Kidney (tissue), 14 donors: ENCODE results near the gene CPS1. TPM values are rescaled to one million over a fixed set of nuclear protein-coding genes. Genes with fewer than 3 reads are reported as not detected.

Experiments
- DNase-seq, 5 donors: peaks; one replicate each; pipeline ENCODE4 v3.0.0-alpha.2; 2013 to 2020
- FAIRE-seq: peaks from 2 replicates; lab custom pipeline; 2012; peaks lifted over from hg19 to GRCh38; lab: Jason Lieb, UNC
- H3K27ac ChIP-seq, 2 donors: one replicate each; pipeline ENCODE4 v1.7.0; 2013; ENCODE audit warnings: low read depth in 2 of 2, low read length in 2 of 2, inconsistent platforms in 1 of 2
- H3K27me3 ChIP-seq: one replicate; pipeline ENCODE4 v1.7.1; 2013; ENCODE audit warnings: low read length, inconsistent platforms; ENCODE audit not compliant: control insufficient read depth, insufficient read depth
- H3K36me3 ChIP-seq, 3 donors: one replicate each; pipeline versions ENCODE4 v1.7.0 to v1.7.1; 2013; ENCODE audit warnings: low read length in 3 of 3, control low read depth in 1 of 3, inconsistent platforms in 1 of 3; ENCODE audit not compliant: insufficient read depth in 3 of 3, control insufficient read depth in 2 of 3
- H3K4me1 ChIP-seq, 3 donors: one replicate each; pipeline versions ENCODE4 v1.7.0 to v1.7.1; 2013; ENCODE audit warnings: low read length in 3 of 3, inconsistent platforms in 1 of 3, low read depth in 1 of 3; ENCODE audit not compliant: control insufficient read depth in 2 of 3, insufficient read depth in 2 of 3
- H3K4me3 ChIP-seq, 3 donors: one replicate each; pipeline versions ENCODE4 v1.7.0 to v1.8.1; 2013; ENCODE audit warnings: low read length in 3 of 3, control low read depth in 1 of 3, inconsistent platforms in 1 of 3
- H3K9ac ChIP-seq, 3 donors: one replicate each; pipeline versions ENCODE4 v1.7.0 to v1.7.1; 2013; ENCODE audit warnings: low read length in 3 of 3, control low read depth in 1 of 3, inconsistent platforms in 1 of 3
- H3K9me3 ChIP-seq, 3 donors: one replicate each; pipeline versions ENCODE4 v1.7.0 to v1.7.1; 2013; ENCODE audit warnings: low read length in 3 of 3, control low read depth in 1 of 3, inconsistent platforms in 1 of 3; ENCODE audit not compliant: control insufficient read depth in 2 of 3, insufficient read depth in 1 of 3
- CTCF ChIP-seq: IDR thresholded peaks from 3 replicates; pipeline ENCODE4 v1.5.1; 2012; ENCODE audit warnings: mild to moderate bottlenecking, moderate library complexity, borderline replicate concordance; ENCODE audit not compliant: insufficient read depth; ENCODE audit errors: extremely low read depth
- intact Hi-C: fragments of 100-400 bp; cut with DNase I; formaldehyde crosslinking; loops from one replicate; pipeline ENCODE4 v1.11.1; 2022
- polyA plus RNA-seq: library from polyadenylated mRNA; stranded (reverse); fragments of 350-450 nt; fragmentation: Illumina TruSeq; extraction: RNeasy Lipid Tissue Mini Kit (QIAGEN cat#74804); gene quantifications from one replicate; pipeline ENCODE4 v1.2.3, GENCODE V29; 2014; ENCODE audit warnings: low read depth, low replicate concordance; ENCODE audit not compliant: insufficient read depth
- total RNA-seq: library from RNA; stranded (reverse); fragmentation: NEBNext Ultra II Directional; extraction: Animal tissue kit (Norgen Biotek cat#: 25700); gene quantifications from one replicate; pipeline ENCODE4 v1.2.1, GENCODE V29; 2021
- donor health status: control.
- donor health status: control.
- donor health status: control.
- donor health status: control.
- donor health status: control.
- donor health status: DM: yes; HTN: yes; CAD: no.
- donor health status: Normal renal cell carcinoma (clear cell type).

The CPS1 gene
- total and polyA plus RNA-seq, 2 donors from 2014 or later, result 6.7 TPM

- Histone ChIP-seq H3K27me3 (no peaks in the 10 kb centered on the region), H3K4me1 (no peaks in the 10 kb centered on the region), H3K9me3 (no peaks in the 10 kb centered on the region), H3K27ac (no peak overlapping the region), H3K9ac (no peak overlapping the region), H3K4me3 (no peak overlapping the region), H3K36me3 (no peaks in the 10 kb centered on the region)
- DNase-seq (no peak), FAIRE-seq (no peak)
- TF ChIP-seq CTCF, result no peak
- intact Hi-C loops, result no loop called here
Measured at GRCh38 chr2:210598219-210598618, 41.8 kb downstream of the CPS1 start.

GRCh38 chr2:210599476-210599875 lies 43.1 kb downstream of the CPS1 start:
- FAIRE-seq (no peak), DNase-seq (no peak)
- Histone ChIP-seq H3K9ac (no peak overlapping the region), H3K4me1 (no peaks in the 10 kb centered on the region), H3K27ac (no peak overlapping the region), H3K9me3 (no peaks in the 10 kb centered on the region), H3K4me3 (no peak overlapping the region), H3K36me3 (no peaks in the 10 kb centered on the region), H3K27me3 (no peaks in the 10 kb centered on the region)
- intact Hi-C loops, result no loop called here
- no peak for TF ChIP-seq CTCF

GRCh38 chr2:210604666-210605065 lies 48.3 kb downstream of the CPS1 start:
- TF ChIP-seq CTCF, result no peak
- FAIRE-seq (no peak), DNase-seq (no peak)
- Histone ChIP-seq H3K36me3 (no peaks in the 10 kb centered on the region), H3K4me1 (no peaks in the 10 kb centered on the region), H3K9ac (no peak overlapping the region), H3K9me3 (no peaks in the 10 kb centered on the region), H3K4me3 (no peak overlapping the region), H3K27me3 (no peaks in the 10 kb centered on the region), H3K27ac (no peak overlapping the region)
- intact Hi-C loops, result no loop called here

GRCh38 chr2:210606001-210606400 lies 49.6 kb downstream of the CPS1 start:
- Histone ChIP-seq H3K27ac (no peak overlapping the region), H3K4me3 (no peak overlapping the region), H3K4me1 (no peaks in the 10 kb centered on the region), H3K9me3 (no peaks in the 10 kb centered on the region), H3K36me3 (no peaks in the 10 kb centered on the region), H3K9ac (no peak overlapping the region), H3K27me3 (no peaks in the 10 kb centered on the region)
- DNase-seq (no peak), FAIRE-seq (no peak)
- no peak for TF ChIP-seq CTCF
- intact Hi-C loops, result no loop called here
